K562 (cell line): ENCODE data around the gene MARCHF11. TPM values are rescaled to one million over a fixed set of nuclear protein-coding genes. Genes with fewer than 3 reads are reported as not detected.

Source experiments
- ATAC-seq: fragments of 200-7000 bp; cut with Tn5 transposase; 3 replicates; pipeline ENCODE4 v1.9.1; 2020; ENCODE audit warnings: moderate library complexity
- BruUV-seq: library from RNA; stranded (reverse); fragments of 400-500 nt; replicated peaks from 2 replicates; lab custom pipeline; 2021; lab: Mats Ljungman, UMichigan
- CTCF ChIA-PET: fragments of 300-600 bp; formaldehyde crosslinking; extraction: SDS; loops from one replicate; lab custom pipeline; 2021; ENCODE audit warnings: low intra/inter-chr PET ratio; lab: Yijun Ruan, JAX
- POLR2A ChIA-PET: fragments of 300-600, 350-650 bp; sonication (Branson Sonifier 250); formaldehyde crosslinking; extraction: SDS; loops from one replicate; lab custom pipeline; 2021; ENCODE audit warnings: antibody characterized with exemption, inconsistent platforms; lab: Yijun Ruan, JAX
- DNase-seq, 4 experiments: peaks; one replicate each; pipeline versions ENCODE4 v3.0.0 to v3.0.0-alpha.2; 2011 to 2018; ENCODE audit warnings: low spot score in 3 of 4, mixed read lengths in 3 of 4; ENCODE audit errors: extremely low read depth in 1 of 4
- FAIRE-seq: peaks from 2 replicates; lab custom pipeline; 2011; peaks lifted over from hg19 to GRCh38; lab: Jason Lieb, UNC
- H2AFZ ChIP-seq: 2 replicates; pipeline ENCODE4 v1.6.0; 2011; ENCODE audit warnings: low read depth, low read length, control low read depth, inconsistent platforms
- H3K27ac ChIP-seq: fragments of 200-600 bp; 3 replicates; pipeline ENCODE4 v1.8.0; 2011; ENCODE audit warnings: low read depth, mild to moderate bottlenecking, control low read depth, inconsistent platforms, low read length, moderate library complexity, mixed read lengths; ENCODE audit errors: extremely low read depth
- H3K27me3 ChIP-seq, 2 experiments: fragments of 300-600 bp in 1 of 2; 2 replicates in 1 of 2; 3 replicates in 1 of 2; pipeline versions ENCODE4 v1.6.0 to v1.8.0; 2011; ENCODE audit warnings: inconsistent platforms in 2 of 2, low read length in 2 of 2, mild to moderate bottlenecking in 1 of 2, mixed read lengths in 1 of 2, moderate library complexity in 1 of 2; ENCODE audit not compliant: control insufficient read depth in 2 of 2, insufficient read depth in 2 of 2
- H3K36me3 ChIP-seq: fragments of 300-600 bp; 3 replicates; pipeline ENCODE4 v1.8.0; 2011; ENCODE audit warnings: mild to moderate bottlenecking, low read length, inconsistent platforms; ENCODE audit not compliant: control insufficient read depth, insufficient read depth
- H3K4me1 ChIP-seq, 2 experiments: fragments of 200-600 bp in 1 of 2; replicated peaks in 1 of 2; 2 replicates in 1 of 2; 3 replicates in 1 of 2; pipeline versions ENCODE4 v1.5.1 to v1.8.0; 2011; ENCODE audit warnings: inconsistent platforms in 2 of 2, low read length in 2 of 2, mild to moderate bottlenecking in 1 of 2, mixed read lengths in 1 of 2, moderate library complexity in 1 of 2; ENCODE audit not compliant: control insufficient read depth in 2 of 2, insufficient read depth in 2 of 2
- H3K4me2 ChIP-seq: 2 replicates; pipeline ENCODE4 v1.6.1; 2011; ENCODE audit warnings: low read length, control low read depth, inconsistent platforms, mixed read lengths; ENCODE audit not compliant: insufficient read depth
- H3K4me3 ChIP-seq: fragments of 200-600 bp; sonication (generic), shearing (Covaris generic); 2 replicates; pipeline ENCODE4 v1.5.1; 2016; ENCODE audit warnings: control low read depth, inconsistent platforms
- H3K79me2 ChIP-seq: fragments of 200-600 bp; 3 replicates; pipeline ENCODE4 v1.8.0; 2011; ENCODE audit warnings: low read length, inconsistent platforms; ENCODE audit not compliant: control insufficient read depth, insufficient read depth
- H3K9ac ChIP-seq, 2 experiments: 2 replicates each; pipeline versions ENCODE4 v1.6.0 to v1.6.1; 2011; ENCODE audit warnings: low read depth in 2 of 2, low read length in 2 of 2, control low read depth in 1 of 2, inconsistent platforms in 1 of 2, mild to moderate bottlenecking in 1 of 2, mixed read lengths in 1 of 2; ENCODE audit not compliant: insufficient read depth in 1 of 2
- H3K9me1 ChIP-seq: one replicate; pipeline ENCODE4 v1.6.0; 2011; ENCODE audit warnings: inconsistent platforms, mild to moderate bottlenecking, low read length, moderate library complexity; ENCODE audit not compliant: control insufficient read depth, insufficient read depth
- H3K9me3 ChIP-seq: replicated peaks from 2 replicates; pipeline ENCODE4 v1.5.1; 2011; ENCODE audit warnings: low read depth, low read length, inconsistent platforms; ENCODE audit not compliant: control insufficient read depth, insufficient read depth
- H4K20me1 ChIP-seq: replicated peaks from 2 replicates; pipeline ENCODE4 v1.6.1; 2011; ENCODE audit warnings: low read length, inconsistent platforms, mixed read lengths; ENCODE audit not compliant: control insufficient read depth, insufficient read depth
- CC2D1A ChIP-seq: fragments of 450-650 bp; IDR thresholded peaks from 2 replicates; pipeline ENCODE4 v1.6.1; 2017; ENCODE audit warnings: mild to moderate bottlenecking
- CHD4 ChIP-seq: fragments of 200-600 bp; sonication (generic); IDR thresholded peaks from 3 replicates; pipeline ENCODE4 v1.6.1; 2012; ENCODE audit warnings: low read depth, mild to moderate bottlenecking, mixed read lengths, low read length, inconsistent platforms; ENCODE audit not compliant: insufficient read depth, insufficient replicate concordance, poor library complexity, severe bottlenecking
- EHMT2 ChIP-seq: fragments of 450-650 bp; IDR thresholded peaks from 2 replicates; pipeline ENCODE4 v1.6.1; 2018; ENCODE audit warnings: antibody characterized with exemption
- NFATC3 ChIP-seq: fragments of 450-650 bp; IDR thresholded peaks from 2 replicates; pipeline ENCODE4 v1.6.1; 2017; ENCODE audit warnings: mild to moderate bottlenecking
- RFX5 ChIP-seq: IDR thresholded peaks from 2 replicates; pipeline ENCODE4 v1.6.1; 2011; ENCODE audit warnings: low read depth, mild to moderate bottlenecking, improper control_type of control experiment, low read length
- SAFB2 ChIP-seq: fragments of 200-400 bp; formaldehyde crosslinking; IDR thresholded peaks from 2 replicates; pipeline ENCODE4 v1.6.1; 2018; ENCODE audit warnings: borderline replicate concordance, low read length, low read depth, moderate library complexity; ENCODE audit not compliant: severe bottlenecking
- SLC30A9 ChIP-seq: fragments of 250-450 bp; sonication (Bioruptor Pico); IDR thresholded peaks from 2 replicates; pipeline ENCODE4 v1.8.0; 2022; ENCODE audit warnings: mild to moderate bottlenecking, moderate library complexity
- SMAD2 ChIP-seq: fragments of 150-350 bp; IDR thresholded peaks from 2 replicates; pipeline ENCODE4 v1.6.1; 2014; ENCODE audit warnings: low read depth, mild to moderate bottlenecking, low read length
- TEAD2 ChIP-seq: fragments of 450-650 bp; IDR thresholded peaks from 2 replicates; pipeline ENCODE4 v1.6.1; 2016; ENCODE audit warnings: missing genetic modification characterization, control low read depth, missing compliant biosample characterization
- XRCC4 ChIP-seq: IDR thresholded peaks from one replicate; pipeline ENCODE4 v1.6.1; 2011; ENCODE audit not compliant: insufficient read depth, insufficient read length; ENCODE audit errors: extremely low read depth
- ZNF282 ChIP-seq: sonication (generic); formaldehyde crosslinking; IDR thresholded peaks from 2 replicates; pipeline ENCODE4 v1.8.1; 2023; ENCODE audit warnings: missing genetic modification reagents
- ZNF507 ChIP-seq: conservative IDR thresholded peaks from 2 replicates; pipeline ENCODE4 v1.6.1; 2017; ENCODE audit warnings: missing genetic modification characterization, missing compliant biosample characterization
- ZNF75A ChIP-seq: fragments of 450-650 bp; formaldehyde crosslinking; IDR thresholded peaks from 2 replicates; pipeline ENCODE4 v1.4.0; 2020; ENCODE audit warnings: mild to moderate bottlenecking
- WGBS: fragments of 100-300 bp; shearing (Covaris generic); methylation state at CpG from one replicate; pipeline ENCODE4 v1.1.6; 2016; ENCODE audit warnings: low coverage, mixed read lengths; ENCODE audit not compliant: insufficient coverage; ENCODE audit errors: missing lambda C conversion rate; 5-methylcytosine and 5-hydroxymethylcytosine counted together
- in situ Hi-C: fragments of 300-500 bp; cut with MboI; formaldehyde crosslinking; loops from 4 replicates; pipeline ENCODE4 v1.15.0; 2018; ENCODE audit warnings: inconsistent platforms, mixed read lengths
- intact Hi-C: fragments of 100-400 bp; cut with micrococcal nuclease; formaldehyde crosslinking; loops from 2 replicates; pipeline ENCODE4 v1.14.2; 2022
- polyA plus RNA-seq, 8 experiments: library from polyadenylated mRNA; depleted of rRNA in 4 of 8; stranded (reverse) in 5 of 8; unstranded in 3 of 8; fragments of >200 nt; fragmentation: Nextera tagmentation in 2 of 8; fragmentation: Illumina TruSeq in 1 of 8; extraction: Ambion mirVana in 2 of 8; extraction: Trizol in 1 of 8; gene quantifications; 2 replicates each; pipeline versions ENCODE4 v1.2.1 to v1.2.3, GENCODE V29; 2011 to 2014; ENCODE audit warnings: inconsistent platforms in 1 of 8, missing spikeins in 1 of 8
- total RNA-seq, 7 experiments: library from RNA; depleted of rRNA in 6 of 7; stranded (reverse); fragments of >200 nt in 6 of 7; fragmentation: Illumina TruSeq in 2 of 7; extraction: Trizol in 2 of 7; gene quantifications; 2 replicates each; pipeline versions ENCODE4 v1.2.1 to v1.2.3, GENCODE V29; 2011 to 2021; ENCODE audit warnings: low replicate concordance in 1 of 7
- TF ChIP-seq, protein P1 (sequence below): fragments of 450-650 bp; IDR thresholded peaks from 2 replicates; pipeline ENCODE4 v1.6.1; 2016; ENCODE audit warnings: low read depth, mild to moderate bottlenecking, moderate library complexity
- TF ChIP-seq, protein P2 (sequence below), 2 experiments: fragments of 450-650 bp in 1 of 2; sonication (generic) in 1 of 2; formaldehyde crosslinking in 1 of 2; IDR thresholded peaks in 1 of 2; conservative IDR thresholded peaks in 1 of 2; 2 replicates each; pipeline versions ENCODE4 v1.6.1 to v1.8.1; 2016 to 2023; ENCODE audit warnings: mild to moderate bottlenecking in 2 of 2, moderate library complexity in 2 of 2, inconsistent platforms in 1 of 2, missing genetic modification reagents in 1 of 2
- TF ChIP-seq, protein P3 (sequence below): IDR thresholded peaks from 2 replicates; pipeline ENCODE4 v1.6.1; 2011; ENCODE audit warnings: borderline replicate concordance, low read depth, mild to moderate bottlenecking, moderate library complexity, low read length; ENCODE audit not compliant: insufficient read depth, poor library complexity, severe bottlenecking
- TF ChIP-seq, protein P4 (sequence below), 2 experiments: fragments of 450-650 bp in 1 of 2; sonication (generic) in 1 of 2; formaldehyde crosslinking; conservative IDR thresholded peaks; 2 replicates each; pipeline versions ENCODE4 v1.4.0 to v1.8.1; 2020 to 2022; ENCODE audit warnings: mild to moderate bottlenecking in 1 of 2, missing genetic modification reagents in 1 of 2
- TF ChIP-seq, protein P5 (sequence below): fragments of 450-650 bp; formaldehyde crosslinking; IDR thresholded peaks from 2 replicates; pipeline ENCODE4 v1.4.0; 2020; ENCODE audit warnings: mild to moderate bottlenecking, moderate library complexity

The MARCHF11 gene
- total and polyA plus RNA-seq, 9 of the 15 experiments (the other 6 are each of a cell fraction or from before 2014, with no cell fraction given): not detected

DNA sequence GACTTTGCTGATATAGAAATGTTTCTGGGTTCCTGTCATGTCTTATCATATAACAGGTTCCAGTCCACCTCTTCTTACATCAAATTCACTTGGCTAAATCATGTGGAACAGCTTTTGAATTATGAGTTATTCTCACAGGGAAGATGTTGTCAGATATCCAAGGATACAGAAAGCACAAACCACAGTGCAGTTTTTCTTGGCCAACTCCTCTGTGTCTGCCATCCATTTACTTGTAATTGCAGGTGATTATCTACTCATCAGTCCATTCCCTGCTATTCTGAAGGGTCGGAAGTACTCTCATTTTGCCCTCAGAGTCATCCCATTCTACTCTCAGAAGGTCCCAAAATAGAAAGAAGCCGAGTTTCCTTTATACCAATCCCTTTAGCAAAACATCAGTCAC, 10.0 kb downstream of the MARCHF11 start:
- intact Hi-C loops: no loop called here
- Histone ChIP-seq H4K20me1 (no peaks in the 10 kb centered on the region), H3K4me2 (no peak overlapping the region), H3K36me3 (no peaks in the 10 kb centered on the region), H3K9me1 (no peaks in the 10 kb centered on the region), H3K9me3 (no peaks in the 10 kb centered on the region), H2AFZ (no peak overlapping the region)
- no peak for FAIRE-seq
- POLR2A ChIA-PET: no interaction called here
- TF ChIP-seq, protein P1, sequence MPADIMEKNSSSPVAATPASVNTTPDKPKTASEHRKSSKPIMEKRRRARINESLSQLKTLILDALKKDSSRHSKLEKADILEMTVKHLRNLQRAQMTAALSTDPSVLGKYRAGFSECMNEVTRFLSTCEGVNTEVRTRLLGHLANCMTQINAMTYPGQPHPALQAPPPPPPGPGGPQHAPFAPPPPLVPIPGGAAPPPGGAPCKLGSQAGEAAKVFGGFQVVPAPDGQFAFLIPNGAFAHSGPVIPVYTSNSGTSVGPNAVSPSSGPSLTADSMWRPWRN: no peak
- TF ChIP-seq CHD4 (no peak), SAFB2 (no peak), ZNF75A (CRISPR knock-in tag) (no peak), RFX5 (no peak), TEAD2 (tag) (no peak), XRCC4 (no peak), SLC30A9 (CRISPR knock-in tag) (no peak), EHMT2 (no peak), SMAD2 (no peak), ZNF282 (CRISPR knock-in tag) (no peak), ZNF507 (tag) (no peak), CC2D1A (no peak), NFATC3 (no peak)
- TF ChIP-seq, protein P2, sequence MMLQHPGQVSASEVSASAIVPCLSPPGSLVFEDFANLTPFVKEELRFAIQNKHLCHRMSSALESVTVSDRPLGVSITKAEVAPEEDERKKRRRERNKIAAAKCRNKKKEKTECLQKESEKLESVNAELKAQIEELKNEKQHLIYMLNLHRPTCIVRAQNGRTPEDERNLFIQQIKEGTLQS (IDR thresholded peaks at IDR 0.05): no peak
- TF ChIP-seq, protein P2 (CRISPR knock-in tag; conservative IDR thresholded peaks at IDR 0.05): no peak
- TF ChIP-seq, protein P3, sequence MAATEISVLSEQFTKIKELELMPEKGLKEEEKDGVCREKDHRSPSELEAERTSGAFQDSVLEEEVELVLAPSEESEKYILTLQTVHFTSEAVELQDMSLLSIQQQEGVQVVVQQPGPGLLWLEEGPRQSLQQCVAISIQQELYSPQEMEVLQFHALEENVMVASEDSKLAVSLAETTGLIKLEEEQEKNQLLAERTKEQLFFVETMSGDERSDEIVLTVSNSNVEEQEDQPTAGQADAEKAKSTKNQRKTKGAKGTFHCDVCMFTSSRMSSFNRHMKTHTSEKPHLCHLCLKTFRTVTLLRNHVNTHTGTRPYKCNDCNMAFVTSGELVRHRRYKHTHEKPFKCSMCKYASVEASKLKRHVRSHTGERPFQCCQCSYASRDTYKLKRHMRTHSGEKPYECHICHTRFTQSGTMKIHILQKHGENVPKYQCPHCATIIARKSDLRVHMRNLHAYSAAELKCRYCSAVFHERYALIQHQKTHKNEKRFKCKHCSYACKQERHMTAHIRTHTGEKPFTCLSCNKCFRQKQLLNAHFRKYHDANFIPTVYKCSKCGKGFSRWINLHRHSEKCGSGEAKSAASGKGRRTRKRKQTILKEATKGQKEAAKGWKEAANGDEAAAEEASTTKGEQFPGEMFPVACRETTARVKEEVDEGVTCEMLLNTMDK: no peak
- TF ChIP-seq, protein P4, sequence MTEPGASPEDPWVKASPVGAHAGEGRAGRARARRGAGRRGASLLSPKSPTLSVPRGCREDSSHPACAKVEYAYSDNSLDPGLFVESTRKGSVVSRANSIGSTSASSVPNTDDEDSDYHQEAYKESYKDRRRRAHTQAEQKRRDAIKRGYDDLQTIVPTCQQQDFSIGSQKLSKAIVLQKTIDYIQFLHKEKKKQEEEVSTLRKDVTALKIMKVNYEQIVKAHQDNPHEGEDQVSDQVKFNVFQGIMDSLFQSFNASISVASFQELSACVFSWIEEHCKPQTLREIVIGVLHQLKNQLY (CRISPR knock-in tag; conservative IDR thresholded peaks at IDR 0.05): no peak
- TF ChIP-seq, protein P5, sequence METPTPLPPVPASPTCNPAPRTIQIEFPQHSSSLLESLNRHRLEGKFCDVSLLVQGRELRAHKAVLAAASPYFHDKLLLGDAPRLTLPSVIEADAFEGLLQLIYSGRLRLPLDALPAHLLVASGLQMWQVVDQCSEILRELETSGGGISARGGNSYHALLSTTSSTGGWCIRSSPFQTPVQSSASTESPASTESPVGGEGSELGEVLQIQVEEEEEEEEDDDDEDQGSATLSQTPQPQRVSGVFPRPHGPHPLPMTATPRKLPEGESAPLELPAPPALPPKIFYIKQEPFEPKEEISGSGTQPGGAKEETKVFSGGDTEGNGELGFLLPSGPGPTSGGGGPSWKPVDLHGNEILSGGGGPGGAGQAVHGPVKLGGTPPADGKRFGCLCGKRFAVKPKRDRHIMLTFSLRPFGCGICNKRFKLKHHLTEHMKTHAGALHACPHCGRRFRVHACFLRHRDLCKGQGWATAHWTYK (CRISPR knock-in tag): no peak
- TF ChIP-seq, all 486 proteins: peak for 0
- no TSS peak for BruUV-seq
- WGBS: 7% methylated on average over 2 of the region's 2 CpGs
- Histone ChIP-seq H3K4me3 (no peak overlapping the region), H3K79me2 (no peaks in the 10 kb centered on the region), H3K27ac (no peak overlapping the region), H3K27me3 (no peaks in the 10 kb centered on the region), H3K4me1 (no peaks in the 10 kb centered on the region), H3K9ac (no peak overlapping the region)
- CTCF ChIA-PET: no interaction called here
- in situ Hi-C loops: loop anchor here (10.0 kb wide), 1 partner anchor 285 kb away; no protein-coding TSS in a partner anchor
- ATAC-seq: no peak
- no peak for DNase-seq
